HG02852 (cell line): Measurements from ENCODE around the gene DOCK2.

Source experiments
- ATAC-seq: cut with Tn5 transposase; IDR thresholded peaks from one replicate; pipeline ENCODE4 v1.9.1; 2021; ENCODE audit warnings: mild to moderate bottlenecking, moderate library complexity; ENCODE audit not compliant: unreplicated experiment

The DOCK2 gene

DNA sequence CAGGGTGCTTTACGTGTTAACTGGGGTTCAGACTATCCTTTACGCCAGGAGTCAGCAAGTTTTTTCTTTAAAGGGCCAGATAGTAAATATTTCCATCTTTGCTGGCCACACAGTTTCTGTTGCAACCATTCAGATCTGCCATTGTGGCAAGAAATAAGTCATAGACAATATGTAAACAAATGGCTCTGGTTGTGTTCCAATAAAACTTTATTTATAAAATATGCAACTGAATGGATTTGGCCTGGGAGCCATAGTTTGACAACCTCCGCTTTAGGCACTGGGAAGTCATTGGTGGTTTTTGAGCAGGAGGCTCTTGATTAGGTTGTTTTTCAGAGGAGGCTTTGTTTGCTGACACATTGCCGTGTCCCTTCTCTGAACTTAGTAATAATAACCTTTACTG lies 252.5 kb downstream of the DOCK2 start:
- ATAC-seq, result no peak

DNA sequence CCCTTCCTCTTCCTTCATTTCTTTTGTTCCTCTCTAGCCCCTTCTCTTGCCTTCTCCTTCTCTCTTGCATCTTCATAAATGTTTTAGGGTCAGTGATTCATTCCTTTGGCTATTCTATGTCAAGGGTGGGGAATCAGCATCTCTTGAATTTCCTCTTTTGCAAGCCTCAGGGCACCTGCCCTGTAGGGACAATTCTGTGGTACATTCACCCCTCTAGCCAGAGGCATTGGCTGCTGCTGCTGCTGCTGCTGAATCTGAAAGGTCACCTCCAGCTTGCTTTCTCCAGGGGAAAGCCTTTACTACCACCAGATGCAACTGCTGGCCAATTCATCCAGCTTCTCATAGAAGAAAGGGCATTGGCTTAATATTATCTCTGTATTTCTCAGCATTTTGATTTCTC lies 255.9 kb downstream of the DOCK2 start:
- no peak for ATAC-seq

GRCh38 chr5:169893571-169893970 lies 256.5 kb downstream of the DOCK2 start:
- no peak for ATAC-seq

DNA sequence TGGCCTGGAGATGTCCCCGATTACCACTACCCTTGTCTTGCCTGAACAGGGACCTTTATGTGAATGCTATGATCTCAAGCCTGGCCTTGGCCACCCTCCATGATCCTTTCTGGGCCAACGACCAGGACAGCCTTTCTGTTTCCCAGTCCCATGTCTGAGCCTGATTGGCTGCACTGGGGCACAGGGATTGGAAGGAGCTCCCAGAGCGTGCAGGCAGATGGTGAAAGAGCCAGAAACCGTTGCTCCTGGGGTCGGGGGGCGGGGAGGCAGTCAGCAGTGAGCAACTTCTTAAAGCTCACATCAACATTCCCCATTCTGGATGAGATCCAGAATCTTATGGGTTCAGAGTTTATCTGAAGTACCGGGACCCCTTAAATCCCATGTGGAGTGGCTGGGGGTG lies 258.9 kb downstream of the DOCK2 start:
- no peak for ATAC-seq

DNA sequence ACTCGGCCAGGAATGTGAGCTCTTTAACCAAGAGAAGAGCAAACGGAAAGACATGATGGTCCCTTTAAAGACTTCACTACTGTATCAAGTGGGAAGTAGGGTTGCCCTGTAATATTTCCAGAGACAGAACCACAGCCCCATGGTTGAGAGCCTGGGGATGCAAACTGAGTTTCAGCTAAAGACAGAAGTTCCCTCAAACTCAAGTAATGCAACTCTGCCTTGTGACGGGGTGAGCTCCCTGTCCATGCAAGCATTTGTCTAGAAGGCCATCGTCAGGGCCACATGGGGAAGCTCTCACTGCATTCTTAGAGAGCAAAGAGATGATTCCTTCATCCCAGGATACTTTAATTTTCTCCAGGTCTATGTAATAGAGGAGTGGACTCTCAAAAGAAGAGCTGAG lies 260.4 kb downstream of the DOCK2 start:
- no peak for ATAC-seq

GRCh38 chr5:169901896-169902295 lies 264.8 kb downstream of the DOCK2 start:
- ATAC-seq, result no peak

DNA sequence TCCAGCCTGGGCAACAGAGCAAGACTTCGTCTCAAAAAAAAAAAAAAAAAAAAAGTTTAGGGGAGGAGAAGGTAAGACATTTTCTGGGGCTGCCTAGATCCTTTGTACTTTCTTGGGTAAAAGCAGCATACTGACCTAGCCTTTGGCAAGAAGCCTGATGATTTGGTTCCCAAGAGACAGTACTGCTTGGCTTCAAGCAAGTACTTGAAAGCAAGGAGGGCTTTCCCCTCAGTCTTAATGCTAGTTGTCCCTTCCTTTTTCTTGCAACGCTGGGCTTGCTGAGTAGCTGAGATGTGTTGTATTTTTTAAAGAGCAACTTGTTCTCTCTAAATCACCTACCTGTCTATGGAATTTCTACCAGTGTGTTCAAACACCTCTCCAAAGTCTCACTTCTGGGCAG lies 267.0 kb downstream of the DOCK2 start:
- no peak for ATAC-seq

- no peak for ATAC-seq
These were observed 267.4 kb downstream of the DOCK2 start for GRCh38 chr5:169904508-169904907.

DNA sequence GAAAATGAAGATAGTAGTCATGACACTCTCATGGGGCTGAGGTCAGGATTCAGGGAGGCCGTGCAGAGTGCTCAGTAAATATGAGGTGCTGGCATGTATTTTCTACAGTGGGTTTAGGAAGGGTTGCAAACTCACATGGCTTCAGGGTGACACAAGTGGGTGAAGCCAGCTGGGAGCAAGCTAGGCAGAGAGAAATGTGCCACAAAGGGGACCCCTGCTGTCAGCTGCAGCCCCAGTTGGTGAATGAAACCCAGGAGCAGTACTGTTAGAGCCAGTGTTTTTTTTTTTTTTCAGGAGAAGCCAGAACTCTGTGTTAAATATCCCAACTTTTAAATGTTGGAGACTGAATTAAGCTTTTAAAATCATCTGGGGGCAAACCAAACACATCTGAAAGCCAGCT lies 267.9 kb downstream of the DOCK2 start:
- no peak for ATAC-seq

GRCh38 chr5:169906745-169907649 lies 269.9 kb downstream of the DOCK2 start:
- no peak for ATAC-seq

DNA sequence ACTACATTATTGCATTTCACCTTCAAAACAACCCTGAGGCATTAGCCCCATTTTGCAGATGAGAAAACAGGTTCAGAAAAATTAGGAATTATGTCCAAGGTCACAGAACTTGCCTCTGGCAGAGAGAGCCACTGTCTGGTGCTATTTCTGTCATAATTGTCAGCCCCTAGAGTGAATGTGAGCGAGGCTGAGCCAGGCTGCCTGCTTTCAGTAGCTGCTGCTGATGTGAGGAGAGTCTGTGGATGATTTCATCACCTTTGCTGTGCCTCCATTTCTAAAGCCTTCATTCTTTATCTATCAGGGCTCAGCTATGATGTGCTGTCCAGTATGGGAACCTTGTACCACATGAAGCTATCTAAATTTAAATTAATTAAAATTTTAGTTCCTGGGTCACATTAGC lies 271.8 kb downstream of the DOCK2 start:
- no peak for ATAC-seq

DNA sequence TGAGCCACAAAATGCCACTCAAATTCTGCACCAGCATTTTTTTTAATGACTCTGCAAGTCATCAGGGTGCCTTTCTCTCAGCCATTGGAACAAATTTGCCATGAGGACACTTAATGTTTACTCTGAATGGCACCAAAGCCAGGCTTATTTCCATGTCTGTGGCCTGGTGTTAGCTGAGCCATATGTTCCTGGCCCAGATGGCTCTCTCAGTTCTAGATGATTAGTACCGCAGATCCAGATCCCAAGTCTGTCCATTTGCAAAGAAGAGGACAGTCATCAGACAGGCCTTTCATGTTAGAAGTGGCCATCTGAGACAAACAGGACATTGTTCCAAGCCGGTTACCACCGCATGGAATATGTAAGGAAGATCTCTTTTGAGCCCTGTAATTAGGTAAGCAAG lies 272.9 kb downstream of the DOCK2 start:
- ATAC-seq, result no peak

DNA sequence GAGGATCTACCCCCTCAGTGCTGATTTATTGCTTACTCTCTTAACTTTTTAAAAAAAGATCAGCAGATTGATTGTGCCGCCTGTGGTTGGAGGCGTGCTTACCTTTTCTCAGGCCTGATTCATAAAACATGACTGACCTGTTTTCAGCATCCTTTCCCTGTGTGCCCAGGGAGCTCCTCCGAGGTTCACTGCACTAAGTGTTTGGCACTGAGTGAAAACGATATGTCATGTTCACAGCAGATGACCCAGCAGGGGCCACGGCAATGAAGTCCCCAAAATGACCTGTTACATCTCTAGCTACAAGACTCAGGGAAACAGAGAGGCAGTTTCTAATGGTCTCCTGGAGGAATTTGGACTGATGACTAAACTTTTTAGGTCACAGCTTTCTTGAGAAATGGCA lies 273.3 kb downstream of the DOCK2 start:
- no peak for ATAC-seq

DNA sequence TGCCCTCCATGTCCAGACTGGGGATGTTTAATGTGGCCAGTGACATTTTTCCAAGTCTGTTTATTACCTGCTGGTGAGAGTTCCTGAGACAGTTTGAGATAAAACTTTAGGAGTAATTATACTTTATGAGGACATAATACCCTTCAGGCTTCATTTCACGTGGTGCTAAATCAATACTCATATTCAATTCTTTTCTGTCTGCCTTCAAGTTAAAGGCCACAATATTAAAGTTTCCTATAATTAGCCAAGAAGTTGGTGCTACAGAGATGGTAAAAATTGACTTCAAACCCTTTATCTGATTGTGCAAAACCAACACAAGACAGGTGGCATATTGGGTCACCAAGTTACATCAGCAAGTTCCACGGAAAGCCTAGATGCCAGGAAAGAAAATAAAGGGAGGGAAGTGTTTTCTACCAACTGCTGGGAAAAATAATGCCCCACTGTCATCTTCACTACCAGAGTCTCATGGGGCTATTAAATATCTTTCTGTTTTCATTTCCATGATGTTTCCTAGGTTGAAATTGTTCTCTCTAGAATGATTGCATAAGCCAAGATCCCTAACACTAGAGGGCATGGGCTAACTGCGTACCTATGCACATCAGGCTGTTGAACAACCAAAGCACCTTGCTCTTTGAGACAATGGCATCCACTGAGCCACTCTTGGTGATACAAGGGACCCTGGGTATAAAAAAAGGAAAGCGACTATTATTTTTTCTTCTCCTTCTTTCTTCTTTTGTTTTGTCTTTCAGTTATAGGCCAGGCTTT lies 274.6 kb downstream of the DOCK2 start:
- no peak for ATAC-seq

DNA sequence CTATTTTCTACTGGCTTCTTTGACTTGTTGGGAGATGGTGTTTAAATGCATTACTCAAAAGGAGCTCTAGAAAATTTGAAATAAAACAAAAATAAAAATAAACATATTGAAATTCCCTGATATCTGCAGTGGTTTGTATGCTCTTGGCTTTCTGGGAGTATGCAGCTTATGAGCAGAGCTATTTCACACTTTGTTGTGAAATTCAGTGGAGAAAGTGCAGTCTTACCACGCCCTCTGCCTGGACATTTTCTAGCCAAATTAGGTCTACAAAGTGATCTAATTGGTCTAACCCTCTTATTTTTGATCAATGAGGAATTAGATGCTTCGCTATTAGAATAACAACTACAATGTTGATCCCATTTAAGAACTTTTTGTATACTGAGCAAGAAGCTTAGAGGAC lies 276.4 kb downstream of the DOCK2 start:
- no peak for ATAC-seq

- ATAC-seq, result no peak
These were observed 277.7 kb downstream of the DOCK2 start for GRCh38 chr5:169914766-169915165.

DNA sequence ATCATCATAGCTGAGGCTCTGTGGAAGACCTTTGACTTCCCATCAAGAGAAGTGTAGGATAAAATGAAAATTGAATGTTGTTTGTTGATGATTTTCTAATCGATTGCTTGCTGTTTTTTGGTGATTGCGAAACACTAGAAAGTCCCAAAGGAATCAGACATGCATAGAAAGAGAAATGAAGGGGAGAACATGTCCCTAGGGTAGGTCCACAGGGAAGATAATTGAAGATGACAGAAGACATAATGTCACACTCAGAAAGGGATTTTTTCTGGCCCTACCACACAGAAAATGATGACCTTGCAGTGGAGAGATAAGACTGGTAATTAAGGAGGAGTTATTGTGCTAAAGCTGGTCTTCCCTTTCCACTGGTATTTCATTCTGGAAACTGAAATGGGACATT lies 280.4 kb downstream of the DOCK2 start:
- ATAC-seq, result no peak

DNA sequence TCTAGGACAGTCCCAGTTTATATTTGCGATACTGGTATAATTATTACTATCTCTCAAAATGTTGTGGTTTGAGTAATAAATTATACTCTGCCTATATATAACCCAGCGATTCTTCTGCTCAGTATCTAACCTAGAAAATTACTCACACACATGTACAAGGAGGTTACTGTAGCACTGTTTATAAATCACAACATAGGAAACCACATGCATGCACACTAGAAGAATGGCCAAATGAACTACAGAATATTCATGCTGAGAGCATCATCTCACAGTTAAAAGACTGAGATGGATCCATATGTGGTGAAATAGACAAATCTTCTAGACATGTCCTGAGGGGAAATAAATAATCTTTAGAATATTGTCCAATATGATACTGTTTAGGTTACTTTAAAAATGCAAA lies 281.2 kb downstream of the DOCK2 start:
- ATAC-seq, result no peak

DNA sequence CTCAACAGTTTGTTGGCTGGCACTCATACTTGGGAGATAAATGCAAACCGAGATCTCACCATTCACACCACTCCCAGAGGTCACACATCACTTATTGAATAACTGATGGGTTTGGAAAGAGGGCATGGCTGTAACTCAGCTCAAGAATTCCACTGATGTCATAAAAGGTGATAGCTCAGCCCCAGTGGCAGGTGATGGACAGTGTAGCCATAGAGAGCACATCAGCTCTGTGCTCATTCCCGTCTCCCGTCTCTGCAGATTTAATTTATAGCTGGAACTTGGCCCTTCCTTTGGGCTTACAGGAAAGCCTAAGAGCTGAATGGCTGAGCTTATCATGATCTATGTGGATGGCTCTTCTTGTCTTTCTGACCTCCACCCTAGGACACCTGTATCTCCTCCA lies 283.4 kb downstream of the DOCK2 start:
- no peak for ATAC-seq

GRCh38 chr5:169921384-169921783 lies 284.3 kb downstream of the DOCK2 start:
- no peak for ATAC-seq

- no peak for ATAC-seq
These were observed 284.9 kb downstream of the DOCK2 start for GRCh38 chr5:169921949-169922348.

GRCh38 chr5:169922474-169922873 lies 285.4 kb downstream of the DOCK2 start:
- no peak for ATAC-seq
